GM19324 (cell line): Measurements from ENCODE around the gene TRAPPC6A.

ENCODE experiments used
- ATAC-seq: cut with Tn5 transposase; IDR thresholded peaks from one replicate; pipeline ENCODE4 v1.9.1; 2021; ENCODE audit warnings: mild to moderate bottlenecking, moderate library complexity; ENCODE audit not compliant: unreplicated experiment, low FRiP score

TRAPPC6A gene

GRCh38 chr19:45163751-45164460 lies 14.1 kb downstream of the TRAPPC6A start:
- no peak for ATAC-seq

- no peak for ATAC-seq
Observed at GRCh38 chr19:45163156-45163555, 14.9 kb downstream of the TRAPPC6A start.

GRCh38 chr19:45162608-45163143 lies 15.4 kb downstream of the TRAPPC6A start:
- no peak for ATAC-seq

- ATAC-seq, result no peak
Observed at GRCh38 chr19:45161738-45162607, 16.1 kb downstream of the TRAPPC6A start.

- no peak for ATAC-seq
Observed at GRCh38 chr19:45160870-45161737, 16.9 kb downstream of the TRAPPC6A start, which contains the start of gene NKPD1. Gene NKPD1 (minus strand): TSS chr19:45160982. CDS start chr19:45160150, 832 bp downstream.

- ATAC-seq, result no peak
Observed at GRCh38 chr19:45159971-45160324, 18.1 kb downstream of the TRAPPC6A start.

GRCh38 chr19:45159210-45159970 lies 18.6 kb downstream of the TRAPPC6A start:
- no peak for ATAC-seq

GRCh38 chr19:45158503-45159209 lies 19.4 kb downstream of the TRAPPC6A start:
- ATAC-seq, result no peak

GRCh38 chr19:45156751-45157150 lies 21.3 kb downstream of the TRAPPC6A start:
- ATAC-seq, result no peak

GRCh38 chr19:45156011-45156630 lies 21.9 kb downstream of the TRAPPC6A start:
- ATAC-seq, result no peak

- ATAC-seq, result no peak
Observed at GRCh38 chr19:45154064-45154827, 23.8 kb downstream of the TRAPPC6A start.

GRCh38 chr19:45153339-45154063 lies 24.5 kb downstream of the TRAPPC6A start:
- ATAC-seq, result no peak

- no peak for ATAC-seq
Observed at GRCh38 chr19:45152504-45153338, 25.3 kb downstream of the TRAPPC6A start.

GRCh38 chr19:45151821-45152503 lies 26.1 kb downstream of the TRAPPC6A start:
- ATAC-seq, result no peak

- ATAC-seq, result no peak
Observed at GRCh38 chr19:45151320-45151719, 26.7 kb downstream of the TRAPPC6A start.

GRCh38 chr19:45150751-45151281 lies 27.2 kb downstream of the TRAPPC6A start:
- no peak for ATAC-seq
